Measurements from ENCODE around the gene FAH. TPM values are rescaled to one million over a fixed set of nuclear protein-coding genes. Genes with fewer than 3 reads are reported as not detected.

Gene FAH
- polyA plus RNA-seq, 1 donor from 2014 or later: 3.1 TPM

DNA sequence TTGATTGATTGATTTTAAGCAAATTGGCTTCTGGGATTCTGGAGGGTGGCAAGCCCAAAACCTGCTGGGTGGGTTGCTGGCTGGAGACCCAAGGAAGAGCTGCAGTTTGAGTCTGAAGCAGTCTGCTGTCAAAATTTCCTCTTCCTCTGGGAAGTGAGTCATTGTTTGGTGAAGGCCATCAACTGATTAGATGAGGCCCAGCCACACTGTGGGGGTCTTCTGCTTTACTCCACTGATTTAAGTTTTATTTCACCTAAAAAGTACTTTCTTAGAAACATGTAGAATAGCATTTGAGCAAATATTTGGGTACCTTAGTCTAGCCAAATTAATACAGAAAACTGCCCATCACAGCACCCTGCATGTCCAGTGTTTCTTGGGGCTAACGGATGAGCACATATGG is 33.8 kb downstream of the FAH start:
- Histone ChIP-seq H3K4me2 (ENCODE audit: low read length) (no peak overlapping the region), H3K9me2 (ENCODE audit: insufficient read depth, low read length) (no peaks in the 10 kb centered on the region), H3K4me3 (ENCODE audit: low read length) (no peak overlapping the region), H3K27ac (ENCODE audit: low read length) (no peak overlapping the region), H2AFZ (ENCODE audit: low read depth, low read length) (no peak overlapping the region), H3F3A (ENCODE audit: insufficient read depth, low read length, poor library complexity, severe bottlenecking) (no peaks in the 10 kb centered on the region), H3K36me3 (ENCODE audit: insufficient read depth, low read length) (no peaks in the 10 kb centered on the region), H3K9ac (ENCODE audit: low read length) (no peak overlapping the region), H4K20me1 (ENCODE audit: insufficient read depth) (no peaks in the 10 kb centered on the region), H3K79me2 (replicated peaks; ENCODE audit: insufficient read depth, low read length) (no peaks in the 10 kb centered on the region), H3K9me3 (ENCODE audit: low read length) (no peaks in the 10 kb centered on the region), H3K27me3 (ENCODE audit: insufficient read depth, low read depth, low read length) (no peaks in the 10 kb centered on the region)
- TF ChIP-seq RAD21 (conservative IDR thresholded peaks at IDR 0.05) (no peak), SMC3 (conservative IDR thresholded peaks at IDR 0.05; ENCODE audit: poor library complexity) (no peak), EP300 (conservative IDR thresholded peaks at IDR 0.05; ENCODE audit: poor library complexity, severe bottlenecking) (no peak), EZH2 (IDR thresholded peaks at IDR 0.05; ENCODE audit: borderline replicate concordance, insufficient read depth, low read length, poor library complexity, severe bottlenecking) (no peak), MXI1 (conservative IDR thresholded peaks at IDR 0.05; ENCODE audit: poor library complexity, severe bottlenecking) (no peak), POLR2AphosphoS5 (IDR thresholded peaks at IDR 0.05) (no peak), TAF1 (IDR thresholded peaks at IDR 0.05; ENCODE audit: low read depth) (no peak)
- TF ChIP-seq, protein P1, sequence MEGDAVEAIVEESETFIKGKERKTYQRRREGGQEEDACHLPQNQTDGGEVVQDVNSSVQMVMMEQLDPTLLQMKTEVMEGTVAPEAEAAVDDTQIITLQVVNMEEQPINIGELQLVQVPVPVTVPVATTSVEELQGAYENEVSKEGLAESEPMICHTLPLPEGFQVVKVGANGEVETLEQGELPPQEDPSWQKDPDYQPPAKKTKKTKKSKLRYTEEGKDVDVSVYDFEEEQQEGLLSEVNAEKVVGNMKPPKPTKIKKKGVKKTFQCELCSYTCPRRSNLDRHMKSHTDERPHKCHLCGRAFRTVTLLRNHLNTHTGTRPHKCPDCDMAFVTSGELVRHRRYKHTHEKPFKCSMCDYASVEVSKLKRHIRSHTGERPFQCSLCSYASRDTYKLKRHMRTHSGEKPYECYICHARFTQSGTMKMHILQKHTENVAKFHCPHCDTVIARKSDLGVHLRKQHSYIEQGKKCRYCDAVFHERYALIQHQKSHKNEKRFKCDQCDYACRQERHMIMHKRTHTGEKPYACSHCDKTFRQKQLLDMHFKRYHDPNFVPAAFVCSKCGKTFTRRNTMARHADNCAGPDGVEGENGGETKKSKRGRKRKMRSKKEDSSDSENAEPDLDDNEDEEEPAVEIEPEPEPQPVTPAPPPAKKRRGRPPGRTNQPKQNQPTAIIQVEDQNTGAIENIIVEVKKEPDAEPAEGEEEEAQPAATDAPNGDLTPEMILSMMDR (IDR thresholded peaks at IDR 0.05; ENCODE audit: poor library complexity, severe bottlenecking): no peak
- TF ChIP-seq, protein P2, sequence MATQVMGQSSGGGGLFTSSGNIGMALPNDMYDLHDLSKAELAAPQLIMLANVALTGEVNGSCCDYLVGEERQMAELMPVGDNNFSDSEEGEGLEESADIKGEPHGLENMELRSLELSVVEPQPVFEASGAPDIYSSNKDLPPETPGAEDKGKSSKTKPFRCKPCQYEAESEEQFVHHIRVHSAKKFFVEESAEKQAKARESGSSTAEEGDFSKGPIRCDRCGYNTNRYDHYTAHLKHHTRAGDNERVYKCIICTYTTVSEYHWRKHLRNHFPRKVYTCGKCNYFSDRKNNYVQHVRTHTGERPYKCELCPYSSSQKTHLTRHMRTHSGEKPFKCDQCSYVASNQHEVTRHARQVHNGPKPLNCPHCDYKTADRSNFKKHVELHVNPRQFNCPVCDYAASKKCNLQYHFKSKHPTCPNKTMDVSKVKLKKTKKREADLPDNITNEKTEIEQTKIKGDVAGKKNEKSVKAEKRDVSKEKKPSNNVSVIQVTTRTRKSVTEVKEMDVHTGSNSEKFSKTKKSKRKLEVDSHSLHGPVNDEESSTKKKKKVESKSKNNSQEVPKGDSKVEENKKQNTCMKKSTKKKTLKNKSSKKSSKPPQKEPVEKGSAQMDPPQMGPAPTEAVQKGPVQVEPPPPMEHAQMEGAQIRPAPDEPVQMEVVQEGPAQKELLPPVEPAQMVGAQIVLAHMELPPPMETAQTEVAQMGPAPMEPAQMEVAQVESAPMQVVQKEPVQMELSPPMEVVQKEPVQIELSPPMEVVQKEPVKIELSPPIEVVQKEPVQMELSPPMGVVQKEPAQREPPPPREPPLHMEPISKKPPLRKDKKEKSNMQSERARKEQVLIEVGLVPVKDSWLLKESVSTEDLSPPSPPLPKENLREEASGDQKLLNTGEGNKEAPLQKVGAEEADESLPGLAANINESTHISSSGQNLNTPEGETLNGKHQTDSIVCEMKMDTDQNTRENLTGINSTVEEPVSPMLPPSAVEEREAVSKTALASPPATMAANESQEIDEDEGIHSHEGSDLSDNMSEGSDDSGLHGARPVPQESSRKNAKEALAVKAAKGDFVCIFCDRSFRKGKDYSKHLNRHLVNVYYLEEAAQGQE (IDR thresholded peaks at IDR 0.05; ENCODE audit: borderline replicate concordance): no peak

DNA sequence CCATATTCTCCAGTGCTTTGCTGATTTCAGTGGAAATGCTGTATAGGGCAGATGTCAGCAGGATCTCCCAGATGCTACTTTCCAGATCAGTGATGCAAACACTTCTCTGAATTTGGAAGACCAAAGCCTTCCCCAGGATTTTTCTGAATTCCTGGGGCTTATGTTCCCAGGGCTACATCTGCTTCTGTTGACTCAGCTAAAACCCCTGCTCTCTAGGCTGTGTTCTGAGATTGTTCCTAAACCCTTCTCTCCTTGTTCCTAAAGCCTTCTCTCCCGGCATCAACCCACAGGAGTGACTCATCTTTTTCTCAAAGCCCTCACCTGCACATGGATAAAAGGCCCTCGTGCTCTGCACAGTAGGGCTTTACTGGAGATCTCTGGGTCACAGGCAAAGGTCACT is 35.5 kb downstream of the FAH start:
- H3K9ac ChIP-seq (ENCODE audit: low read length): no peak overlapping the region
- no peaks in the 10 kb centered on the region for H3K27me3 ChIP-seq (ENCODE audit: insufficient read depth, low read depth, low read length)
- H3K27ac ChIP-seq (ENCODE audit: low read length): no peak overlapping the region
- no peaks in the 10 kb centered on the region for H4K20me1 ChIP-seq (ENCODE audit: insufficient read depth)
- H3K4me3 ChIP-seq (ENCODE audit: low read length): no peak overlapping the region
- no peak overlapping the region for H3K4me2 ChIP-seq (ENCODE audit: low read length)
- H3K9me2 ChIP-seq (ENCODE audit: insufficient read depth, low read length): no peaks in the 10 kb centered on the region
- H3F3A ChIP-seq (ENCODE audit: insufficient read depth, low read length, poor library complexity, severe bottlenecking): no peaks in the 10 kb centered on the region
- no peaks in the 10 kb centered on the region for H3K79me2 ChIP-seq (replicated peaks; ENCODE audit: insufficient read depth, low read length)
- H3K36me3 ChIP-seq (ENCODE audit: insufficient read depth, low read length): no peaks in the 10 kb centered on the region
- H2AFZ ChIP-seq (ENCODE audit: low read depth, low read length): no peak overlapping the region
- no peaks in the 10 kb centered on the region for H3K9me3 ChIP-seq (ENCODE audit: low read length)
- TF ChIP-seq, protein P2 (IDR thresholded peaks at IDR 0.05; ENCODE audit: borderline replicate concordance): no peak
- TF ChIP-seq EP300 (conservative IDR thresholded peaks at IDR 0.05; ENCODE audit: poor library complexity, severe bottlenecking): no peak
- TF ChIP-seq POLR2AphosphoS5 (IDR thresholded peaks at IDR 0.05): no peak
- TF ChIP-seq EZH2 (IDR thresholded peaks at IDR 0.05; ENCODE audit: borderline replicate concordance, insufficient read depth, low read length, poor library complexity, severe bottlenecking): no peak
- TF ChIP-seq RAD21 (conservative IDR thresholded peaks at IDR 0.05): no peak
- TF ChIP-seq, protein P1 (IDR thresholded peaks at IDR 0.05; ENCODE audit: poor library complexity, severe bottlenecking): no peak
- no peak for TF ChIP-seq TAF1 (IDR thresholded peaks at IDR 0.05; ENCODE audit: low read depth)
- TF ChIP-seq MXI1 (conservative IDR thresholded peaks at IDR 0.05; ENCODE audit: poor library complexity, severe bottlenecking): no peak
- no peak for TF ChIP-seq SMC3 (conservative IDR thresholded peaks at IDR 0.05; ENCODE audit: poor library complexity)

All from neural cell (in vitro differentiated cells).